HK-2 (cell line): ENCODE data around the gene HTT.
A peak's percentile ranks its signal among the peaks of the same experiment; 100 is the strongest.

Experiments
- DNase-seq: peaks from one replicate; pipeline ENCODE4 v3.0.0-alpha.2; 2018; ENCODE audit not compliant: unreplicated experiment

The HTT gene

GRCh38 chr4:3290476-3290875 lies 216.0 kb downstream of the HTT start:
- no peak for DNase-seq

- no peak for DNase-seq
Observed at GRCh38 chr4:3290889-3291321, 216.4 kb downstream of the HTT start.

GRCh38 chr4:3291411-3291968 lies 217.0 kb downstream of the HTT start:
- no peak for DNase-seq

- DNase-seq: peak; percentile 74
Observed at GRCh38 chr4:3291969-3292570, 217.6 kb downstream of the HTT start.

- peak; percentile 99 for DNase-seq
Observed at GRCh38 chr4:3292571-3293400, 218.3 kb downstream of the HTT start, which contains the start of gene RGS12. RGS12 (plus strand) TSS chr4:3293021; CDS start chr4:3316171, 23,150 bp downstream.
